MM.1S (cell line): ENCODE results near the gene MAP3K20.

Source experiments
- DNase-seq: peaks from one replicate; pipeline ENCODE4 v3.0.0-alpha.2; 2015
- H2AFZ ChIP-seq: fragments of 300-600 bp; sonication (generic); 2 replicates; pipeline ENCODE4 v1.6.0; 2016; ENCODE audit warnings: antibody characterized with exemption, low read length
- H3F3A ChIP-seq: fragments of 300-600 bp; sonication (generic); 2 replicates; pipeline ENCODE4 v1.6.1; 2016; ENCODE audit warnings: mild to moderate bottlenecking, antibody characterized with exemption, low read length, moderate library complexity, mixed read lengths; ENCODE audit not compliant: insufficient read depth
- H3K27ac ChIP-seq: fragments of 300-600 bp; sonication (generic); 2 replicates; pipeline ENCODE4 v1.5.1; 2016; ENCODE audit warnings: mild to moderate bottlenecking, low read length
- H3K27me3 ChIP-seq: fragments of 300-600 bp; sonication (generic); replicated peaks from 2 replicates; pipeline ENCODE4 v1.6.0; 2016; ENCODE audit warnings: low read length; ENCODE audit not compliant: insufficient read depth
- H3K36me3 ChIP-seq: fragments of 300-600 bp; sonication (generic); replicated peaks from 2 replicates; pipeline ENCODE4 v1.6.1; 2016; ENCODE audit warnings: mild to moderate bottlenecking, low read length, mixed read lengths; ENCODE audit not compliant: insufficient read depth
- H3K4me1 ChIP-seq: fragments of 300-600 bp; sonication (generic); 2 replicates; pipeline ENCODE4 v1.6.1; 2016; ENCODE audit warnings: low read length, mixed read lengths
- H3K4me2 ChIP-seq: fragments of 300-600 bp; sonication (generic); 2 replicates; pipeline ENCODE4 v1.6.0; 2016; ENCODE audit warnings: low read depth, low read length
- H3K4me3 ChIP-seq: fragments of 300-600 bp; sonication (generic); 2 replicates; pipeline ENCODE4 v1.5.1; 2016; ENCODE audit warnings: low read length, mixed read lengths
- H3K79me2 ChIP-seq: fragments of 300-600 bp; sonication (generic); 2 replicates; pipeline ENCODE4 v1.6.1; 2016; ENCODE audit warnings: mixed run types, low read length, mixed read lengths
- H3K9ac ChIP-seq: fragments of 300-600 bp; sonication (generic); 2 replicates; pipeline ENCODE4 v1.6.1; 2016; ENCODE audit warnings: low read length, mixed read lengths
- H3K9me2 ChIP-seq: fragments of 300-600 bp; sonication (generic); replicated peaks from 2 replicates; pipeline ENCODE4 v1.6.1; 2016; ENCODE audit warnings: mild to moderate bottlenecking, low read length, mixed read lengths; ENCODE audit not compliant: insufficient read depth
- H3K9me3 ChIP-seq: fragments of 300-600 bp; sonication (generic); replicated peaks from 2 replicates; pipeline ENCODE4 v1.6.1; 2016; ENCODE audit warnings: mild to moderate bottlenecking, low read length, mixed read lengths; ENCODE audit not compliant: insufficient read depth
- H4K20me1 ChIP-seq: fragments of 300-600 bp; sonication (generic); 2 replicates; pipeline ENCODE4 v1.6.1; 2016; ENCODE audit warnings: mild to moderate bottlenecking, low read length, moderate library complexity, mixed read lengths; ENCODE audit not compliant: insufficient read depth
- EZH2 ChIP-seq: fragments of 300-600 bp; sonication (generic); optimal IDR thresholded peaks from 2 replicates; pipeline ENCODE3; 2017; ENCODE audit warnings: low read depth, mild to moderate bottlenecking, antibody characterized with exemption, low read length, mixed read lengths
- EZH2phosphoT487 ChIP-seq: fragments of 300-600 bp; sonication (generic); IDR thresholded peaks from 2 replicates; pipeline ENCODE4 v1.6.1; 2018; ENCODE audit warnings: antibody characterized with exemption, low read length
- TF ChIP-seq, protein P1 (sequence below): fragments of 300-600 bp; sonication (generic); IDR thresholded peaks from 2 replicates; pipeline ENCODE4 v1.5.1; 2016; ENCODE audit warnings: antibody characterized with exemption, low read length, mixed read lengths

MAP3K20 gene

DNA sequence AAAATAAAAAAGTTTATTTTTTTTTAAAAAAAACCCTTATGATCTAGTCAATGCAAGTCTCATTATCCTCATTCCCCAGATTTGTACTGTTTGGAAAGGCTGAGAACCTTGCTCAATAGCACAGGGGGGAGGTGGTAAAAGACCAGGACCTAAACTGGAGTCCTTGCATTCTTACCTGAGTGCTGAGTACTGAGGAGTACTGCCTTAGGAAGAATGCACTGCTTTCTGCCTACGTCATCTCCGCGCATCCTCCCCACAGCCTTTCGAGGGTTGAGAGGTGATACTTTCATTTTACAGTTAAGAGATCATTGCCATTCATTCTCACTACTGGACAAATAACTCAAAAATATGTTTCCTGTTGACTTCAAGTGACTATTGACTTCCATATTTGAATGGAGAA is 73.8 kb downstream of the MAP3K20 start:
- Histone ChIP-seq H3F3A (no peaks in the 10 kb centered on the region), H3K27ac (no peak overlapping the region), H3K9me2 (no peaks in the 10 kb centered on the region), H2AFZ (no peak overlapping the region), H4K20me1 (no peaks in the 10 kb centered on the region), H3K4me3 (no peak overlapping the region), H3K9ac (no peak overlapping the region), H3K9me3 (no peaks in the 10 kb centered on the region), H3K4me1 (no peaks in the 10 kb centered on the region), H3K27me3 (no peaks in the 10 kb centered on the region), H3K36me3 (no peaks in the 10 kb centered on the region), H3K79me2 (no peaks in the 10 kb centered on the region), H3K4me2 (no peak overlapping the region)
- DNase-seq, result no peak
- TF ChIP-seq EZH2phosphoT487 (no peak), EZH2 (no peak)
- TF ChIP-seq, protein P1, sequence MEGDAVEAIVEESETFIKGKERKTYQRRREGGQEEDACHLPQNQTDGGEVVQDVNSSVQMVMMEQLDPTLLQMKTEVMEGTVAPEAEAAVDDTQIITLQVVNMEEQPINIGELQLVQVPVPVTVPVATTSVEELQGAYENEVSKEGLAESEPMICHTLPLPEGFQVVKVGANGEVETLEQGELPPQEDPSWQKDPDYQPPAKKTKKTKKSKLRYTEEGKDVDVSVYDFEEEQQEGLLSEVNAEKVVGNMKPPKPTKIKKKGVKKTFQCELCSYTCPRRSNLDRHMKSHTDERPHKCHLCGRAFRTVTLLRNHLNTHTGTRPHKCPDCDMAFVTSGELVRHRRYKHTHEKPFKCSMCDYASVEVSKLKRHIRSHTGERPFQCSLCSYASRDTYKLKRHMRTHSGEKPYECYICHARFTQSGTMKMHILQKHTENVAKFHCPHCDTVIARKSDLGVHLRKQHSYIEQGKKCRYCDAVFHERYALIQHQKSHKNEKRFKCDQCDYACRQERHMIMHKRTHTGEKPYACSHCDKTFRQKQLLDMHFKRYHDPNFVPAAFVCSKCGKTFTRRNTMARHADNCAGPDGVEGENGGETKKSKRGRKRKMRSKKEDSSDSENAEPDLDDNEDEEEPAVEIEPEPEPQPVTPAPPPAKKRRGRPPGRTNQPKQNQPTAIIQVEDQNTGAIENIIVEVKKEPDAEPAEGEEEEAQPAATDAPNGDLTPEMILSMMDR, result no peak

GRCh38 chr2:173150087-173150486 is 74.4 kb downstream of the MAP3K20 start:
- no peak overlapping the region for H3K27ac ChIP-seq
- no peak overlapping the region for H3K4me2 ChIP-seq
- no peaks in the 10 kb centered on the region for H3K36me3 ChIP-seq
- H3K79me2 ChIP-seq, result no peaks in the 10 kb centered on the region
- no peak overlapping the region for H2AFZ ChIP-seq
- no peaks in the 10 kb centered on the region for H3F3A ChIP-seq
- no peaks in the 10 kb centered on the region for H3K4me1 ChIP-seq
- no peaks in the 10 kb centered on the region for H4K20me1 ChIP-seq
- H3K9me3 ChIP-seq, result no peaks in the 10 kb centered on the region
- TF ChIP-seq EZH2 (no peak), EZH2phosphoT487 (no peak)
- TF ChIP-seq, protein P1, result no peak
- H3K9me2 ChIP-seq, result no peaks in the 10 kb centered on the region
- no peak overlapping the region for H3K9ac ChIP-seq
- no peak for DNase-seq
- H3K27me3 ChIP-seq, result no peaks in the 10 kb centered on the region
- H3K4me3 ChIP-seq, result no peak overlapping the region

DNA sequence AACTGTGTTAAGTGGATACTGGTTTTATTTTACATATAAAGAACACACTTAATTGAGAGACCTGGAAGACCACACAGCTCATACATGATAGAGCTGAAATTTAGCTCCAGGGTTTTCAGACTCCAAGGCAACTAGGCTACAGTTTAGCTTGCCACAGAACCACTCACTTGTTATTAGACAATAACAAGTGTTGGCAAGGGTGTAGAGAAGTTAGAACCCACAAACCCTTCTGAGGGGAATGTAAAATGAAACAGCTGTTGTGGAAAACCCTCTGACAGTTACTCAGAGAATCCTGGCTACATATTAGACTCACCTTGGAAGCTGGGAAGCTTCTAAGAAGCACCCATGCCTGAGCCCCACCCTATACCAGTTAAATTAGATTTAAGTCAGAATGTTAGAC is 75.3 kb downstream of the MAP3K20 start:
- H3K9me3 ChIP-seq, result no peaks in the 10 kb centered on the region
- no peaks in the 10 kb centered on the region for H3K27me3 ChIP-seq
- DNase-seq, result no peak
- H3K4me2 ChIP-seq, result no peak overlapping the region
- H3K27ac ChIP-seq, result no peak overlapping the region
- no peaks in the 10 kb centered on the region for H3F3A ChIP-seq
- no peak overlapping the region for H3K4me3 ChIP-seq
- H2AFZ ChIP-seq, result no peak overlapping the region
- no peaks in the 10 kb centered on the region for H3K36me3 ChIP-seq
- H4K20me1 ChIP-seq, result no peaks in the 10 kb centered on the region
- H3K4me1 ChIP-seq, result no peaks in the 10 kb centered on the region
- TF ChIP-seq EZH2 (no peak), EZH2phosphoT487 (no peak)
- TF ChIP-seq, protein P1, result no peak
- no peak overlapping the region for H3K9ac ChIP-seq
- no peaks in the 10 kb centered on the region for H3K79me2 ChIP-seq
- no peaks in the 10 kb centered on the region for H3K9me2 ChIP-seq
